A549 (cell line): ENCODE results near the gene PALLD. TPM values are rescaled to one million over a fixed set of nuclear protein-coding genes. Genes with fewer than 3 reads are reported as not detected.

Experiments used
- ATAC-seq, 2 experiments: fragments of 200-7000 bp in 1 of 2; fragments of >200 bp in 1 of 2; cut with Nextera tagmentation in 1 of 2; cut with Tn5 transposase in 1 of 2; 3 replicates each; pipeline versions ENCODE4 v1.8.0 to v1.9.1; 2018 to 2020; ENCODE audit warnings: mild to moderate bottlenecking in 1 of 2, moderate library complexity in 1 of 2
- CTCF ChIA-PET: fragments of 300-600 bp; sonication (Branson Sonifier 250); formaldehyde crosslinking; extraction: SDS; loops from one replicate; lab custom pipeline; 2021; ENCODE audit warnings: antibody characterized with exemption, inconsistent platforms; lab: Yijun Ruan, JAX
- POLR2A ChIA-PET: fragments of 350-600 bp; formaldehyde crosslinking; extraction: SDS; loops from one replicate; lab custom pipeline; 2021; ENCODE audit warnings: antibody characterized with exemption, inconsistent platforms; lab: Yijun Ruan, JAX
- DNase-seq, 2 experiments: peaks; one replicate each; pipeline versions ENCODE4 v3.0.0 to v3.0.0-alpha.2; 2011 to 2016; ENCODE audit warnings: low read depth in 1 of 2, low spot score in 1 of 2
- FAIRE-seq: peaks from 2 replicates; lab custom pipeline; 2011; peaks lifted over from hg19 to GRCh38; lab: Jason Lieb, UNC
- H3K27ac ChIP-seq, 2 experiments: fragments of >200 bp; sonication (Bioruptor Twin); formaldehyde crosslinking; 3 replicates each; pipeline ENCODE4 v1.5.1; 2016 to 2017
- H3K4me1 ChIP-seq: fragments of >200 bp; sonication (Bioruptor Twin); formaldehyde crosslinking; 3 replicates; pipeline ENCODE4 v1.6.1; 2016
- H3K4me2 ChIP-seq: fragments of >200 bp; sonication (Bioruptor Twin); formaldehyde crosslinking; 3 replicates; pipeline ENCODE4 v1.6.1; 2016
- H3K4me3 ChIP-seq: fragments of >200 bp; sonication (Bioruptor Twin); formaldehyde crosslinking; 3 replicates; pipeline ENCODE4 v1.5.1; 2016
- H3K9me3 ChIP-seq: fragments of >200 bp; sonication (Bioruptor Twin); formaldehyde crosslinking; 3 replicates; pipeline ENCODE4 v1.6.1; 2016
- BHLHE40 ChIP-seq: IDR thresholded peaks from 2 replicates; pipeline ENCODE4 v1.6.1; 2012; ENCODE audit warnings: low read depth, low read length, inconsistent platforms
- CBX8 ChIP-seq: fragments of 200-600 bp; sonication (generic); IDR thresholded peaks from 2 replicates; pipeline ENCODE4 v1.6.1; 2016
- CEBPB ChIP-seq, 2 experiments: fragments of >200 bp in 1 of 2; sonication (Bioruptor Twin) in 1 of 2; formaldehyde crosslinking in 1 of 2; IDR thresholded peaks; 2 replicates each; pipeline ENCODE4 v1.6.1; 2012 to 2016
- EHF ChIP-seq: fragments of 250-450 bp; sonication (Bioruptor Pico); IDR thresholded peaks from 2 replicates; pipeline ENCODE4 v1.5.0; 2020; ENCODE audit warnings: mild to moderate bottlenecking
- EP300 ChIP-seq, 2 experiments: fragments of >200 bp; sonication (Bioruptor Twin); formaldehyde crosslinking; IDR thresholded peaks; 2 replicates in 1 of 2; 3 replicates in 1 of 2; pipeline ENCODE4 v1.6.1; 2016 to 2017
- GATA3 ChIP-seq: IDR thresholded peaks from 2 replicates; pipeline ENCODE4 v1.6.1; 2012; ENCODE audit warnings: borderline replicate concordance
- HOXB5 ChIP-seq: fragments of 250-450 bp; sonication (Bioruptor Pico); IDR thresholded peaks from 2 replicates; pipeline ENCODE4 v1.5.0; 2020; ENCODE audit warnings: mild to moderate bottlenecking, moderate library complexity
- KDM5A ChIP-seq: fragments of 200-600 bp; sonication (generic); IDR thresholded peaks from 2 replicates; pipeline ENCODE4 v1.6.1; 2016; ENCODE audit warnings: antibody characterized with exemption, mild to moderate bottlenecking
- MAFK ChIP-seq: fragments of 450-650 bp; IDR thresholded peaks from 2 replicates; pipeline ENCODE4 v1.6.1; 2014; ENCODE audit not compliant: partially characterized antibody
- NPAS2 ChIP-seq: fragments of 250-450 bp; sonication (Bioruptor Pico); IDR thresholded peaks from 2 replicates; pipeline ENCODE4 v1.8.0; 2022; ENCODE audit warnings: mild to moderate bottlenecking, moderate library complexity, borderline replicate concordance
- PHF8 ChIP-seq: fragments of 200-600 bp; sonication (generic); IDR thresholded peaks from 2 replicates; pipeline ENCODE4 v1.6.1; 2016; ENCODE audit warnings: low read depth, mild to moderate bottlenecking, antibody characterized with exemption, moderate library complexity, borderline replicate concordance
- POLR2A ChIP-seq: IDR thresholded peaks from 2 replicates; pipeline ENCODE4 v1.6.1; 2012; ENCODE audit warnings: mild to moderate bottlenecking, low read length
- RAD21 ChIP-seq, 2 experiments: fragments of >200 bp in 1 of 2; sonication (Bioruptor Twin) in 1 of 2; formaldehyde crosslinking in 1 of 2; IDR thresholded peaks in 1 of 2; conservative IDR thresholded peaks in 1 of 2; 2 replicates in 1 of 2; 3 replicates in 1 of 2; pipeline ENCODE4 v1.6.1; 2012 to 2018; ENCODE audit warnings: inconsistent platforms in 1 of 2
- RARB ChIP-seq: fragments of 250-450 bp; sonication (Bioruptor Pico); IDR thresholded peaks from 2 replicates; pipeline ENCODE4 v1.8.0; 2021; ENCODE audit warnings: mild to moderate bottlenecking, moderate library complexity
- RCOR1 ChIP-seq: fragments of 150-350 bp; IDR thresholded peaks from 2 replicates; pipeline ENCODE4 v1.6.1; 2014; ENCODE audit warnings: antibody characterized with exemption, low read length, low read depth
- RNF2 ChIP-seq: fragments of 200-600 bp; sonication (generic); IDR thresholded peaks from 2 replicates; pipeline ENCODE4 v1.6.1; 2016; ENCODE audit warnings: low read depth, mild to moderate bottlenecking, antibody characterized with exemption, moderate library complexity, borderline replicate concordance
- SMC3 ChIP-seq: fragments of >200 bp; sonication (Bioruptor Twin); formaldehyde crosslinking; IDR thresholded peaks from 3 replicates; pipeline ENCODE4 v1.6.1; 2018; ENCODE audit warnings: inconsistent platforms
- SREBF2 ChIP-seq: fragments of 450-650 bp; IDR thresholded peaks from 2 replicates; pipeline ENCODE4 v1.6.1; 2014; ENCODE audit warnings: mild to moderate bottlenecking, moderate library complexity
- ZC3H11A ChIP-seq: fragments of 450-650 bp; IDR thresholded peaks from 2 replicates; pipeline ENCODE4 v1.6.1; 2014; ENCODE audit warnings: antibody characterized with exemption, mild to moderate bottlenecking
- WGBS: methylation state at CpG from one replicate; pipeline ENCODE4 v1.1.6; 2017; ENCODE audit errors: missing lambda C conversion rate; 5-methylcytosine and 5-hydroxymethylcytosine counted together
- polyA plus RNA-seq, 4 experiments: library from polyadenylated mRNA; depleted of rRNA in 3 of 4; stranded (reverse); fragments of >200 nt; fragmentation: RNase III in 1 of 4; extraction: RNeasy Plus Mini Kit Qiagen cat#74134 plus additional on column Dnase treatment in 1 of 4; gene quantifications; 2 replicates in 3 of 4; 3 replicates in 1 of 4; pipeline ENCODE4 v1.2.3, GENCODE V29; 2011 to 2017
- TF ChIP-seq, protein P1 (sequence below): fragments of 450-650 bp; IDR thresholded peaks from 2 replicates; pipeline ENCODE4 v1.6.1; 2014; ENCODE audit warnings: antibody characterized with exemption
- TF ChIP-seq, protein P2 (sequence below): IDR thresholded peaks from 2 replicates; pipeline ENCODE4 v1.6.1; 2012; ENCODE audit warnings: low read depth, borderline replicate concordance
- TF ChIP-seq, protein P3 (sequence below): fragments of >200 bp; sonication (Bioruptor Twin); formaldehyde crosslinking; IDR thresholded peaks from 3 replicates; pipeline ENCODE4 v1.6.1; 2016
- TF ChIP-seq, protein P4 (sequence below): IDR thresholded peaks from 2 replicates; pipeline ENCODE4 v1.6.1; 2012

The PALLD gene
- polyA plus RNA-seq, 2 of the 4 experiments (the other 2 are of a cell fraction), result 88.8 to 113 TPM

DNA sequence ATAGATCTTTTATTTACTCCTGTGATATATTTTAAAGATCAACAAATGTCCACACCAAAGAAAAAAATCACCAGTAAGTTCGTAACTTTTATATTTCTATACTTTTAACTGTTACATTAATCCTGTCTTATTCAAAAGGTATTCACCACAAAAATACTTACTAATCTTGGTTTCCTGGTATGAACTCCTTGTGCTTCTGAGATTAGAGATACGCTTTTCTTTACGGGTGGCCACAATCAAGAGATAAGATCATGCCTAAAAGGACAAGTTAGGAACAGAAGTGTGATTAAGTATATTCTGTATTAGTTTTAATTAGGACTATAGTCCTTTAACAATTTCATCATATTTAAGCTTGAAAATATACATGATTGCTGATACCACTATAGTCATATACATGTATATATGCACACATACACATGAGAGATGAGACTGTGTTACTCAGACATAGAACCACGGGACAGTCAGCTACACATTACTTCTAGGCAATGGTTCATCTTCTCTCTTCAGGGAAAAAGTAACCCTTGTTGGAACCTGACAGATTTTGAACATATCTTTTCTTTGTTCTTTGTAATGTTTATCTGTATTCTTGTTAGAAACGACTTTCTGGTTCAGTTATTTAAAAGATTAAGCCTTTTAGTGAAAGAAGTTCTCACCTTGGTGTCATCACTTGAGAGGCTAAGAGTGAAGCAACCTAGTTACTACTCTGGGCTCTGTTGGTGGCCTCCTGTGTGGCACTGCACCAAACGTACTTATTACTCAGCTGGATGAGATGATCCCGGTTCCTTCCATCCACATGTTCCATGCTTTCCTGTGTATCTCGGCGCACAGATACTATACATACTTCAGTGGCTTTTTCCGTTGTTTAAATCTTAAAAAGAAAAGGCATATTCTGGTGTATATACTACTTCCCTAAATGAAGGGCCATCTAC lies 367.1 kb downstream of the PALLD start:
- H3K4me2 ChIP-seq, result no peak overlapping the region
- CTCF ChIA-PET, result no interaction called here
- H3K27ac ChIP-seq, result no peak overlapping the region
- no peak for ATAC-seq
- WGBS, result 82% methylated on average over 10 of the region's 10 CpGs
- DNase-seq, result no peak
- peaks cover 26% of the 10 kb centered on the region for H3K4me1 ChIP-seq
- FAIRE-seq, result peak; percentile 54
- no peaks in the 10 kb centered on the region for H3K9me3 ChIP-seq
- TF ChIP-seq RNF2, result no peak
- TF ChIP-seq POLR2A, result no peak
- TF ChIP-seq ZC3H11A, result no peak
- H3K4me3 ChIP-seq, result no peak overlapping the region
- POLR2A ChIA-PET, result no interaction called here

DNA sequence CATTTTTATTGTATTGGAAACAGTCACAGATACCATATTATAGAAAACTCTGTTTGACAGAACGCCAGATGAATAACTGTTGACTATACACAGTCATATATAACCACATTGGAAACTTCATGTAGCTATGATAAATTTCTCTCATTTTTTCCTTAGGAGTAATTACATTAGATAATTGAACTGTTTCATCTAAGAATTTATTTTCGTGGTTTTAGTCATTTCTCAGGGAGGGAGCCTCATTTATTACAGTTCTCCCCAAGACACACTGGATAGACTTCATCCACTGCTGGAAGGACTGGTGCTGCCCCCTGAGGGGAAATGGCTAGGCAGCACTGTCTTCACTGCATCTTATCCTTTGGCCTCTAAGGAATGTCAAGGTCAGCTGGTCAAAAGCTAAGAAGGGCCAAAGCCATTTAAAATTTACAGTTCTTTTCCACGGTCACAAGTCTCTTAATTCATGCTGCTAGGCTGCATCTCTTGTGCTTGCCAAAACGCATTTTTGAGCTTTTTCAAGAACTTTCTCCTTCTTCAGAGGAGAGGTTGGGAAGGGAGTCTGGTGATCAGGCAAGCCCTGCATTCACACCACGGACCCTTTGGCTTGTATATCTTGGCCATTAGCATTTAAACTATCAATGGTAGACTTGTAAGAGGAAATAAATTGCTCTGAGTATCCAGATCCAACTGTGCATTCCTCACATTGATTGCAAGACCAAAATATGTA lies 368.1 kb downstream of the PALLD start:
- 91% methylated on average over 5 of the region's 5 CpGs for WGBS
- H3K4me3 ChIP-seq, result no peak overlapping the region
- peaks cover 24% of the 10 kb centered on the region for H3K4me1 ChIP-seq
- no peak overlapping the region for H3K27ac ChIP-seq
- FAIRE-seq (no peak), DNase-seq (no peak), ATAC-seq (peak in 1 of 2 experiments; percentile 58; a peak in 2 of 6 replicates)
- no peak for TF ChIP-seq MAFK
- no peak for TF ChIP-seq CBX8
- TF ChIP-seq KDM5A, result no peak
- TF ChIP-seq, protein P1, sequence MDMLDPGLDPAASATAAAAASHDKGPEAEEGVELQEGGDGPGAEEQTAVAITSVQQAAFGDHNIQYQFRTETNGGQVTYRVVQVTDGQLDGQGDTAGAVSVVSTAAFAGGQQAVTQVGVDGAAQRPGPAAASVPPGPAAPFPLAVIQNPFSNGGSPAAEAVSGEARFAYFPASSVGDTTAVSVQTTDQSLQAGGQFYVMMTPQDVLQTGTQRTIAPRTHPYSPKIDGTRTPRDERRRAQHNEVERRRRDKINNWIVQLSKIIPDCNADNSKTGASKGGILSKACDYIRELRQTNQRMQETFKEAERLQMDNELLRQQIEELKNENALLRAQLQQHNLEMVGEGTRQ, result no peak
- no peak for TF ChIP-seq CEBPB (IDR thresholded peaks at IDR 0.05)
- no peak for TF ChIP-seq NPAS2
- no peak for TF ChIP-seq GATA3
- TF ChIP-seq EHF (CRISPR knock-in tag), result no peak
- TF ChIP-seq, protein P2, sequence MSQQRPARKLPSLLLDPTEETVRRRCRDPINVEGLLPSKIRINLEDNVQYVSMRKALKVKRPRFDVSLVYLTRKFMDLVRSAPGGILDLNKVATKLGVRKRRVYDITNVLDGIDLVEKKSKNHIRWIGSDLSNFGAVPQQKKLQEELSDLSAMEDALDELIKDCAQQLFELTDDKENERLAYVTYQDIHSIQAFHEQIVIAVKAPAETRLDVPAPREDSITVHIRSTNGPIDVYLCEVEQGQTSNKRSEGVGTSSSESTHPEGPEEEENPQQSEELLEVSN, result no peak
- no peak for TF ChIP-seq RAD21 (conservative IDR thresholded peaks at IDR 0.05 in 1 of 2, IDR thresholded peaks at IDR 0.05 in 1 of 2)
- TF ChIP-seq, protein P3, sequence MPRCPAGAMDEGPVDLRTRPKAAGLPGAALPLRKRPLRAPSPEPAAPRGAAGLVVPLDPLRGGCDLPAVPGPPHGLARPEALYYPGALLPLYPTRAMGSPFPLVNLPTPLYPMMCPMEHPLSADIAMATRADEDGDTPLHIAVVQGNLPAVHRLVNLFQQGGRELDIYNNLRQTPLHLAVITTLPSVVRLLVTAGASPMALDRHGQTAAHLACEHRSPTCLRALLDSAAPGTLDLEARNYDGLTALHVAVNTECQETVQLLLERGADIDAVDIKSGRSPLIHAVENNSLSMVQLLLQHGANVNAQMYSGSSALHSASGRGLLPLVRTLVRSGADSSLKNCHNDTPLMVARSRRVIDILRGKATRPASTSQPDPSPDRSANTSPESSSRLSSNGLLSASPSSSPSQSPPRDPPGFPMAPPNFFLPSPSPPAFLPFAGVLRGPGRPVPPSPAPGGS, result no peak
- TF ChIP-seq SREBF2, result no peak
- TF ChIP-seq HOXB5, result no peak
- TF ChIP-seq SMC3, result no peak
- TF ChIP-seq PHF8, result no peak
- no peak for TF ChIP-seq EP300 (IDR thresholded peaks at IDR 0.05)
- no peak for TF ChIP-seq BHLHE40
- TF ChIP-seq, protein P4, sequence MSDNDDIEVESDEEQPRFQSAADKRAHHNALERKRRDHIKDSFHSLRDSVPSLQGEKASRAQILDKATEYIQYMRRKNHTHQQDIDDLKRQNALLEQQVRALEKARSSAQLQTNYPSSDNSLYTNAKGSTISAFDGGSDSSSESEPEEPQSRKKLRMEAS, result no peak
- no peak for TF ChIP-seq RARB (CRISPR knock-in tag)
- TF ChIP-seq RCOR1, result no peak
- CTCF ChIA-PET, result no interaction called here
- POLR2A ChIA-PET, result no interaction called here
- no peaks in the 10 kb centered on the region for H3K9me3 ChIP-seq
- H3K4me2 ChIP-seq, result no peak overlapping the region
